HG03342 (cell line): ENCODE measurements around the gene ZNF492.

Experiments used
- ATAC-seq: cut with Tn5 transposase; IDR thresholded peaks from one replicate; pipeline ENCODE4 v1.9.1; 2021; ENCODE audit warnings: mild to moderate bottlenecking, moderate library complexity; ENCODE audit not compliant: unreplicated experiment

Gene ZNF492

GRCh38 chr19:22633706-22634449, at the start of gene ZNF492:
TSS of gene ZNF492 (plus strand) at chr19:22634324. CDS start at chr19:22653400, 19,076 bp downstream.
- peak; percentile 72 for ATAC-seq

- no peak for ATAC-seq
Measured at GRCh38 chr19:22595422-22595821, 38.7 kb upstream of the ZNF492 start.

GRCh38 chr19:22595918-22596341, 38.2 kb upstream of the ZNF492 start:
- ATAC-seq: no peak

- ATAC-seq: no peak
Measured at GRCh38 chr19:22600690-22601648, 33.2 kb upstream of the ZNF492 start.

GRCh38 chr19:22601906-22602630, 32.1 kb upstream of the ZNF492 start:
- ATAC-seq: no peak

DNA sequence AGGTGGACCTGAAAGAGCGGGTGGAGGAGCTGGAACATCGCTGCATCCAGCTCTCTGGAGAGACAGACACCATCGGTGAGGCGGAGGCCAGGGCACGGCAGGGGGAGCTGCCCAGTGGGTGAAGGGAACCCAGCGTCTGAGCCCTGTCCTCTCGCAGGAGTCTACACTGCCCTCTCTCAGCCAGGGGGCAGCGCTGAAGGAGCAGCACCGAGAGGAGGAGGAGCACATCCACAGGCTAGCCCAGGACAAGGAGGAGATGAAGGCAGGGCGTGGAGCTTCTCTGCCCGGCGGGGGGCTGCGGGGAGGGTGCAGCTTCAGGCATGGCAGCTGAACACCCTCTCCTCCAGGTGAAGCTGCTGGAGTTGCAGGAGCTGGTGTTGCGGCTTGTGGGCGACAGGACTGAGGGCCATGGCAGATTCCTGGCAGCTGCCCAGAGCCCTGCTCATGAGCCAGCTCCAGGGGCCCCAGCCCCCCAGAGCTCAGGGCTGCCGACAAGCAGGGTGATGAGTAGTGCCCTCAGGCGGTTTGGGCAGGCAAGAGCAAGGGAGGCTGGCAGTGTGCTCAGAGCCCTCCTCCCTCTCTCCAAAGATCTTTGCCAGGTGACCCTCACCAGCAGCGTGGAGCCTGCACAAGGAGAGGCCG, 31.4 kb upstream of the ZNF492 start:
- ATAC-seq: no peak

DNA sequence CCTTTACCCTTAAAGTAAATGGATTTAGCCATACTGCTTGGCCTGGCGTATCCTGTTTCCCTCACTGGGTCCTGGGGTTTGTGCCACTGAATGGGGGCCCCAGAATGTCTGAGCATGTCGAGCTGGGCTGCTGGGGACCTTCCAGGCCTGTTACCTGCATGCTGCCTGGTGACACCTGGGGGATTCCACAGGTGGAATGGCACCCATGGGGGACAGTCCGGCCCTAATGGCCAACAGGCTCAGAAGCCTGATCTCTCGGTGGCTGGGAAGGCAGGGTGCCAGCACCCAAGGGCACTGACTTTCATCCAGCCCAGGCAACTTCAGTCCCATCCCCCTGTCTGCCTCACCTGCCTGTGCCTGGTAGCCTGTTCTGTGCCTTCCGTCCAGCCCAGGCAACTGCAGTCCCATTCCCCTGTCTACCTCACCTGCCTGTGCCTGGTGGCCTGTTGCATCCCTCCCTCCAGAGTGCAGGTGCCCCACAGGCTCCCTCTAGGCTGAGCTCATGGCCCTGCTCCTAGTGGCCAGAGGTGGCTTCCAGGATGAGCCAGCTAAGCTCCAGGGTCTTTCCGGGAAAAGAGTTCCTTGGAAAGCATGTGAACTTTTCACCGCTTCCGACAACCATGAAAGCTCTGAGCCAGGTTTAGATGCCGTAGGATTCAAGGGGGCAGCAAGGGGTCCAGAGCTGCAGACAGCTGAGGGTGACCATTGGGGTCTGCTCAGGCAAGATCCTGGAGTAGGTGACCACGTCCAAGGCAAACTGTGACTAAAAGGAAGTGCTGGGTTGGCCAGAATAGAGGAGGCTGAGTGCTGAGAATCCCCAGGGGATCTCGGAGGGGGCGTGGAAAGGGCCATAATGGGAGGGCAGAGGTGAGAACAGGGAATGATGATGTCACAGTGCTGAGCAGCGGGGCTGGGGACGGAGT, 30.3 kb upstream of the ZNF492 start:
- no peak for ATAC-seq

GRCh38 chr19:22604571-22605274, 29.4 kb upstream of the ZNF492 start:
- no peak for ATAC-seq

DNA sequence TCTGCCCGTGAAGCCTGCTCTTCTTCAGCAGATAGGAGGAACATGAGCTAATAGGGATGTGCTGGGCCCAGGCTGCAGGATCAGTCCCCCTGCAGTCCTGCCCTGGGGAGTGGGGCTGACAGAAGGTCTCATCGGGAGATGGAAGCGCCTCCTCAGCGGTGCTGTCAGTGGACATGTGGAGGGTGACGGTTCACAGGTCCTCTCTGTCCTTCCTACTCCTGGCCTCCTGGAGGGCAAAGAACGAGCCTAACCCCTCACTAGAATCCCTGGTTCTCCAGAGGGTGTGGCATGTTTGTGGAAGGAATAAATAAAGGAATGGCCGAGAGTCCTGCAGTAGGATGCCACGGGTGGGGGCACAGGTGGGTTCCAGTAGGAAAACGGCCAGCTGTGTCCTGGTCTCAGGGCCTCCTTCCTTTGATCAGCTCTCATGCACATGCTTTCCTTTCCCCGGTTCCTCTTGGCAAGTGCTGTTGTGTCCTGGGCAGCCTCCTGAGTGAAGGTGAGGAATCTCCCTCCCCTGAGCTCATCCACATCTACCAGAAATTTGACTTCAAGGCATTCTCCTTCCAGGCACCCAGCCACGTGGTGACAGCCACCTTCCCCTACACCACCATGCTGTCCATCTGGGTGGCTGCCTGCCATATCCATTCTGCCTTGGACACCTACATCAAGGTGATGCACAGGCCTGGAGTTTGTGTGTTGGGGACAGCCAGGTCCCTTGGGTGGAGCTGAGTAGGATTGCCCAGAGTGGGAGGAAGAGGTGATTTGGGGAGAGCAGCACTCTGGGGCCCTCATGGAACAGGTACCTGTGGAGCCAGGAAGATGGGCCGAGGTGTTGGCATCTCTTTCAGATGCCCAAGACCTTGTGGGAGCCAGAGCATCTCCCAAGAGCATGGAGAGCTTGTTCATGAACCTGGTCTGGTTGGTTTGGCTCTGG, 28.6 kb upstream of the ZNF492 start:
- no peak for ATAC-seq

DNA sequence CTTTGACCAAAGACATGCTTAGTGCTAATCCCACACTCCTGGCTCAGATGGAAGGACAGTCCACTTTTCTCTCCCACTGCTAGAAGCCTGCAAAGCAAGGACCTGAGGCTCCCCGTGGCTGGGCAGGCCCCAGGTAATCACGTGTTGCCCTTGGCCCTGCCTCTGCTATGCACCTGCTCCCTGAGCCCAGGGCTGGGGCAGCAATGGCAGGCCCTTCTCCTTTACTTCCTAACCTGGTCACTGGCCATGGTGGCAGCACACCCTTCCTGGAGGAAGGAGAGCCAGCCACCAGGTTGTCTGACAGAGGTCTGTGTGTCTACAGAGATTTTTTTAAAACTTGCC, 27.9 kb upstream of the ZNF492 start:
- ATAC-seq: no peak

DNA sequence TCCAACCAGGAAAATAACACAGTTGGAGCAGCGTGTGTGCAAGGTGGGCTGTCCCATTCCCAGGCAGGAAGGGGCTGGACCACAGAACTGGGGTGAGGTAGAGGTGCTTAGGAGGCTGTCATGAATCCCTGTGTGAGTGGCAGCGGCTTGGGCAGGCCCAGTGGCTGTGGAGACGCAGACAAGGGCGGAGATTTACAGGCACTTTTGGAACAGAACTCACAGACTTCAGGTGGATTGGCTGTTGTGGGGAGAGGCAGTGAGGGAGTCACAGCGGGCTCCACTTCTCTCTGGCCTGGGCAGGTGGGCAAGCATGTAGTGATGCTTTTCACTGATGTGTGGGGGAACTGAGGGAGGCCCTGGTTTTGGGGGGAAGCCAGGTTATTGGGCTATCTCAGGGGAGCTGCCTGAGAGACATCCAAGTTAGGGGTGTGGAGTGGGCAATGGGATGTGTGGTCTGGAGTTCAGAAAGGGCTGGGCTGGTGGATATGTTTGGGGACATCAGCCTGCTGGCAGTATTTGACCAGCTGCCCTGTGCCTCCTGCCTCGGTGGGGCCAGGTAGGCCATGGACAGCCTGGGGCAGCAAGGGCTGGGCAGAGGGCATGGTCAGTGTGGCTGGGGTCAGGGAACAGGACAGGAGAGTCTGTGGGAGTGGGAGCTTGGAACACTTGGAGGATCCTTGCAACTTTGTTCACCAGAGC, 27.0 kb upstream of the ZNF492 start:
- no peak for ATAC-seq

DNA sequence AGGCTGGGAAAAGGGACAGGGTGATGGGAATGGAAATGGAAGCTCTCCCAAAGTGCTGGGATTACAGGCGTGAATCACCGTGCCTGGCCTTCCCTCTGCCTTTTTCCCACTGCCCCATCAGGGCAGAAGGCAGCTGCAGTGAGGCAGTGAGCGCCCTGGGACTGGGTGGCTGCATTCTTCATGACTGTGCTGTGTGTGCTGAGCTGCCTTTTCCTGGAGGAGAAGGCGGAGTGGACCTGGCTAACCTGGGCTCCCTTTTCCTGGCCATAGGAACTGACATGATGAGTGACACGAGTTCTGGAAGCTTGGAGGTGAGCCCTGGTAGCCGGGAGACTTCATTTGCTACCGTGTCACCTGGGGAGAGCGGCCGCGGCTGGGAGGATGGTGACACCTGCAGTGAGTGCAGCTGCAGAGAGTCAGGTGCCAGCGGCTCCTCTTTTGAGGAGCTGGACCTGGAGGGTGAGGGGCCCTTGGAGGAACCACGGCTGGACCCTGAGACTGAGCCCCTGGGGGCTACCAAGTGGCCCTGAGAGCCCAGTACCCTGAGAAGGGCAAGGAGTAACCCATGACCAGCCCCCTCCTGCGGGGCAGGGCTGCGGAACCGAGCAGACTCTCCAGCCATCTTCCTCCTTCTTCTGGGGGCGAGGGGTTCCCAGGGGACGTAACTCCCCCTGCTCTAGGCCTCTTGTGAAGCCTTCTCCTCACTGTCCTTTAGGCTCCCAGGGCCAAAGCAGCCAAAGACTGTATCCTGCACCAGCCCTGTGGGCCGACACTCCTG, 26.3 kb upstream of the ZNF492 start:
- ATAC-seq: no peak

GRCh38 chr19:22608441-22608840, 25.7 kb upstream of the ZNF492 start:
- ATAC-seq: no peak

- ATAC-seq: no peak
Measured at GRCh38 chr19:22609630-22610029, 24.5 kb upstream of the ZNF492 start.

GRCh38 chr19:22610121-22610520, 24.0 kb upstream of the ZNF492 start:
- no peak for ATAC-seq

GRCh38 chr19:22612316-22612715, 21.8 kb upstream of the ZNF492 start:
- ATAC-seq: no peak

DNA sequence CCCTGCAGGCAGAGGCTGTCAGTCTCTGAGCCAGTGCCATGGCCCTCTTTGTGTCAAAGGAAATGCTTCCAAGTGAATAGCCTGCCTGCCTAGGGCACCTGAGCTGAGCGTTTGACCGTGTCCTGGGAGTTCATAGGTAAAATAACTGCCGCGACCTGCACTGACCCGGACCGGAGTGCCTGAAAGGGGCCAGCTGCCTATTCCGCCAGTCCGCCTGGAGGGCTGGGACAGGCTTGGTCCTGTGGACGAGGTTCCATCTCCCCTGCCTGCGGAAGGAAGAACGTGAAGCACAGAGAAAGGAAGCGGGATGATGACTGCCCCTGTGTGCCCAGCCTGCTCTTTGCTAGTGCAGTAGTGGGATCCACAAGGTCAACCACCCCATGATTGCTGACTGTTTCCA, 17.5 kb upstream of the ZNF492 start:
- no peak for ATAC-seq
